ENCODE data around the gene IBTK. TPM values are rescaled to one million over a fixed set of nuclear protein-coding genes. Genes with fewer than 3 reads are reported as not detected.
"Not testable (repeated sequence)": the region's sequence is repeated elsewhere in the genome, so short reads cannot be mapped to it uniquely, and the experiment has no call there.

Gene IBTK
- total RNA-seq, 1 donor from 2014 or later = 24.8 TPM

DNA sequence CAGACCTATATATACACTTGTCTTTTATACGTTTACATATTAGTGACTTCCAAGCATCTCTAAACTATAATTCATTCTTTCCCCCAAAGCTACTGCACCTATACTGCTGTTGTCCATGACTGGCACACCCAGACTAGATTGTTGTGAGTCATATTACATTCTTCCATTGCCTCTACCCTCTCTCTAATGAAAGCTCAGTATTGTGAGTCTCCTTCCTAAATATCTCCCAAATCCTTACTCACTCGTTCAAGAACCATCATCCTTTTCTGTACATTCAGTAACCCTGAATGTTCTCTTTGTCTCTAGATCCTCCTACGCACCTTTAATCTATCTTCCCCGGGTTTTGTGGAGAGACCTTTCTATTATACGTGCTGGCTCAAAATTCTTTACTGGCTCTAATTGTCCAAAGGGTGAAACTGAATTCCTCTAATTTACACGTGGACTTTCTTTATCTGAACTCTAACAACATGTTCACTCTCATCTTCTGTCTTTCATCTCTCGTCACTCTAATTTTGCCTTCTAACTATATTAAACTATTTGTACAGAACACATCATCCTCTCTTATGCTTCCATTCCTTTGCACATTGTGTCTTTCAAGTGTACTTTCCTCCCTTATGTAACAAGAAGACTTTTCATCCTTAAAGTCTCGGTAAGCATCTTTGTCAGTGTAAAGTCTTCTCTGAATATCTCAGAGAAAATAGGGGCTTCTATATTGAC, 109.3 kb downstream of the IBTK start:
- no peaks in the 10 kb centered on the region for H3K9me3 Mint-ChIP-seq (ENCODE audit: unreplicated experiment)
- TF ChIP-seq, protein P1, sequence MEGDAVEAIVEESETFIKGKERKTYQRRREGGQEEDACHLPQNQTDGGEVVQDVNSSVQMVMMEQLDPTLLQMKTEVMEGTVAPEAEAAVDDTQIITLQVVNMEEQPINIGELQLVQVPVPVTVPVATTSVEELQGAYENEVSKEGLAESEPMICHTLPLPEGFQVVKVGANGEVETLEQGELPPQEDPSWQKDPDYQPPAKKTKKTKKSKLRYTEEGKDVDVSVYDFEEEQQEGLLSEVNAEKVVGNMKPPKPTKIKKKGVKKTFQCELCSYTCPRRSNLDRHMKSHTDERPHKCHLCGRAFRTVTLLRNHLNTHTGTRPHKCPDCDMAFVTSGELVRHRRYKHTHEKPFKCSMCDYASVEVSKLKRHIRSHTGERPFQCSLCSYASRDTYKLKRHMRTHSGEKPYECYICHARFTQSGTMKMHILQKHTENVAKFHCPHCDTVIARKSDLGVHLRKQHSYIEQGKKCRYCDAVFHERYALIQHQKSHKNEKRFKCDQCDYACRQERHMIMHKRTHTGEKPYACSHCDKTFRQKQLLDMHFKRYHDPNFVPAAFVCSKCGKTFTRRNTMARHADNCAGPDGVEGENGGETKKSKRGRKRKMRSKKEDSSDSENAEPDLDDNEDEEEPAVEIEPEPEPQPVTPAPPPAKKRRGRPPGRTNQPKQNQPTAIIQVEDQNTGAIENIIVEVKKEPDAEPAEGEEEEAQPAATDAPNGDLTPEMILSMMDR (IDR thresholded peaks at IDR 0.05; ENCODE audit: unreplicated experiment) = no peak
- H3K27me3 Mint-ChIP-seq (ENCODE audit: unreplicated experiment) = no peaks in the 10 kb centered on the region
- no peak for DNase-seq (ENCODE audit: low spot score)
- H3K4me1 Mint-ChIP-seq (ENCODE audit: unreplicated experiment) = no peaks in the 10 kb centered on the region
- no peak overlapping the region for H3K27ac Mint-ChIP-seq (ENCODE audit: unreplicated experiment)
- H3K36me3 Mint-ChIP-seq (ENCODE audit: low read depth, unreplicated experiment) = no peaks in the 10 kb centered on the region
- H3K4me3 Mint-ChIP-seq (ENCODE audit: unreplicated experiment) = no peak overlapping the region

DNA sequence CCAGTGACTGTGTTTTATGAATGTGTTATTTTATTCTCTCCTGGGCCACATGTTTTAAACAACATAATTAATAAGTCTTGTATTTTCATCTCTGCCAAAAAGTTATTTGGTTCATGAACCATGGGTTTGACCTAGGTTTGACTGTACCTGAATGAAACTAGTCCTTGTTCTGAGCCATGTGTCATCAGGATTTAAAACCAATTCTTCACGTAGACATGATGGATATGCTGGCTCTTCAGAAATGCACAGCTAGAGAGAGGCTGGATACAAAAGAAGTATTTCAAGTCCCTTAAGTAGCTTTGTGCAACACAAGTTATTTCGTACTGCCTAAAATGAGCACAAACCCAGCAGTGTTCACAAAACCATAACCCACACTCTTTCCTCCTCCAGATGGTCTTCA, 116.1 kb downstream of the IBTK start:
- H3K9me3 Mint-ChIP-seq (ENCODE audit: unreplicated experiment) = no peaks in the 10 kb centered on the region
- TF ChIP-seq, protein P1 (IDR thresholded peaks at IDR 0.05; ENCODE audit: unreplicated experiment) = no peak
- H3K36me3 Mint-ChIP-seq (ENCODE audit: low read depth, unreplicated experiment) = no peaks in the 10 kb centered on the region
- H3K27me3 Mint-ChIP-seq (ENCODE audit: unreplicated experiment) = no peaks in the 10 kb centered on the region
- no peak overlapping the region for H3K4me3 Mint-ChIP-seq (ENCODE audit: unreplicated experiment)
- no peaks in the 10 kb centered on the region for H3K4me1 Mint-ChIP-seq (ENCODE audit: unreplicated experiment)
- DNase-seq (ENCODE audit: low spot score) = no peak
- H3K27ac Mint-ChIP-seq (ENCODE audit: unreplicated experiment) = no peak overlapping the region

DNA sequence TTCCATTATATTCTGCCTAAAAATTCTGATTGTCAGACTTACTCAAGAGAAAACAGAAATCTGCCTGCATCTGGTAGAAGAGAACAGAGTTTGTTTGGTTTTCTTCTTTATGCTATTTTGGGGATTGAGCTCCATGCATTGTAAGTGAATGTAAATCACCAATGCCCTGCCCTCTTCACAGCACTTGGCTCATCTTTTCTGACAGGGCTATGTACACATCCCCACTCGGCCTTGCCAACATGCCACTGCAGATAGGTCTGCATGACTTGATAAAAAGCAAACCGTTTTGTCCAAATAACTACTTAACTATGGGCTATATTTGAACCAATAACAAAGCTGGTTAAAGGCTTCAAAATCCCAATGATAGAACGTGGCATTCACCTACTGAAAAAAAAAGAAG, 117.7 kb downstream of the IBTK start:
- Mint-ChIP-seq H3K4me3 (ENCODE audit: unreplicated experiment) (no peak overlapping the region), H3K36me3 (ENCODE audit: low read depth, unreplicated experiment) (no peaks in the 10 kb centered on the region), H3K9me3 (ENCODE audit: unreplicated experiment) (no peaks in the 10 kb centered on the region), H3K4me1 (ENCODE audit: unreplicated experiment) (no peaks in the 10 kb centered on the region), H3K27me3 (ENCODE audit: unreplicated experiment) (no peaks in the 10 kb centered on the region), H3K27ac (ENCODE audit: unreplicated experiment) (no peak overlapping the region)
- no peak for DNase-seq (ENCODE audit: low spot score)
- TF ChIP-seq, protein P1 (IDR thresholded peaks at IDR 0.05; ENCODE audit: unreplicated experiment) = no peak

DNA sequence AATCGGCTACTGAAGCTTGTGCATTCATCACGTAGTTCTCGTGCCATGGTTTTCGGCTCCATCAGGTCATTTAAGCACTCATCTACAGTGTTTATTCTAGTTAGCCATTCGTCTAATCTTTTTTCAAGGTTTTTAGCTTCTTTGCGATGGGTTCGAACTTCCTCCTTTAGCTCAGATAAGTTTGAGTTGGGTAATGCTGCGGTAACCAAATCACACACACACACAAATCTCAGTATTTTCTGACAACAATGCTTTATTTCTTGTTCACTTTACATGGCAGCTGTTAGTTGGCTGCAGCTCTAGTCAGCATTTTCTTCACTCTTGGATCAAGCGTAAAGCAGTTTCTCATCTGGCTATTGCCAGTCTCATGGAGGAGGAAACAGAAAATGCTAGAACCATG, 118.6 kb downstream of the IBTK start:
- H3K4me3 Mint-ChIP-seq (ENCODE audit: unreplicated experiment); DNase-seq (ENCODE audit: low spot score); H3K27me3 Mint-ChIP-seq (ENCODE audit: unreplicated experiment); H3K9me3 Mint-ChIP-seq (ENCODE audit: unreplicated experiment); H3K4me1 Mint-ChIP-seq (ENCODE audit: unreplicated experiment); H3K27ac Mint-ChIP-seq (ENCODE audit: unreplicated experiment); H3K36me3 Mint-ChIP-seq (ENCODE audit: low read depth, unreplicated experiment): not testable (repeated sequence)

DNA sequence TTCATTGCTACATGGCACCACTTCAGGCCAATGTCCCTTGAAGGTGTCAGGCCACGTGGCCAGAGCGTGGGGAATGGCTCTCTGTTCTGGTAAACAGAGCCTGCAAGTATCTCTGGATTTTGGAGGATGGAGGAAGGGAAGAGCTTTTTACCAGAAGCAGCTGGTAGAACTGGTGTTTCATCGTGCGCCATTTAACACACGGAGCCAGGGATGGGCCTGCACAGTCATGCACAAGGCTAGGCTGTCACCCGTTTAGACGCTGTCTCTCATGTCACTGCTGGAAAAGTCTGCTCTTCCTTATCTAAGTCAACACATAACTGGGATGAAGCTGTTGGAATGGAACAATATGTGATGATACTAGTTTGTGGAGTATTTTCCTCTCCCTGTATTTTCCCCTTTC, 123.9 kb downstream of the IBTK start:
- no peak for DNase-seq (ENCODE audit: low spot score)
- Mint-ChIP-seq H3K27me3 (ENCODE audit: unreplicated experiment) (peaks cover 2% of the 10 kb centered on the region), H3K36me3 (ENCODE audit: low read depth, unreplicated experiment) (no peaks in the 10 kb centered on the region), H3K27ac (ENCODE audit: unreplicated experiment) (no peak overlapping the region), H3K4me3 (ENCODE audit: unreplicated experiment) (no peak overlapping the region), H3K4me1 (ENCODE audit: unreplicated experiment) (peaks cover 2% of the 10 kb centered on the region), H3K9me3 (ENCODE audit: unreplicated experiment) (no peaks in the 10 kb centered on the region)
- TF ChIP-seq, protein P1 (IDR thresholded peaks at IDR 0.05; ENCODE audit: unreplicated experiment) = no peak

Other genes with a start within 250 kb of the IBTK start
- 21.8 TPM for gene TPBG, start 116.1 kb upstream of the IBTK start, total RNA-seq (ENCODE audit: unreplicated experiment)

All from endothelial cell (in vitro differentiated cells).